A673 (cell line): ENCODE measurements around the gene HEMK1.

Experiments
- EZH2 ChIP-seq: fragments of 200-600 bp; sonication (generic); IDR thresholded peaks from 2 replicates; pipeline ENCODE4 v1.6.1; 2017; ENCODE audit warnings: borderline replicate concordance, low read depth, mild to moderate bottlenecking, mixed read lengths, antibody characterized with exemption, low read length; ENCODE audit not compliant: poor library complexity, severe bottlenecking
- TF ChIP-seq, protein P1 (sequence below): fragments of 300-800, 200-600 bp; sonication (generic); conservative IDR thresholded peaks from 2 replicates; pipeline ENCODE4 v1.5.1; 2017; ENCODE audit warnings: low read depth, mild to moderate bottlenecking, antibody characterized with exemption, low read length, moderate library complexity, mixed read lengths

- TF ChIP-seq, protein P1, sequence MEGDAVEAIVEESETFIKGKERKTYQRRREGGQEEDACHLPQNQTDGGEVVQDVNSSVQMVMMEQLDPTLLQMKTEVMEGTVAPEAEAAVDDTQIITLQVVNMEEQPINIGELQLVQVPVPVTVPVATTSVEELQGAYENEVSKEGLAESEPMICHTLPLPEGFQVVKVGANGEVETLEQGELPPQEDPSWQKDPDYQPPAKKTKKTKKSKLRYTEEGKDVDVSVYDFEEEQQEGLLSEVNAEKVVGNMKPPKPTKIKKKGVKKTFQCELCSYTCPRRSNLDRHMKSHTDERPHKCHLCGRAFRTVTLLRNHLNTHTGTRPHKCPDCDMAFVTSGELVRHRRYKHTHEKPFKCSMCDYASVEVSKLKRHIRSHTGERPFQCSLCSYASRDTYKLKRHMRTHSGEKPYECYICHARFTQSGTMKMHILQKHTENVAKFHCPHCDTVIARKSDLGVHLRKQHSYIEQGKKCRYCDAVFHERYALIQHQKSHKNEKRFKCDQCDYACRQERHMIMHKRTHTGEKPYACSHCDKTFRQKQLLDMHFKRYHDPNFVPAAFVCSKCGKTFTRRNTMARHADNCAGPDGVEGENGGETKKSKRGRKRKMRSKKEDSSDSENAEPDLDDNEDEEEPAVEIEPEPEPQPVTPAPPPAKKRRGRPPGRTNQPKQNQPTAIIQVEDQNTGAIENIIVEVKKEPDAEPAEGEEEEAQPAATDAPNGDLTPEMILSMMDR: no peak
- no peak for TF ChIP-seq EZH2
Observed at GRCh38 chr3:50630877-50631276, 61.6 kb downstream of the HEMK1 start.
